Mucosa of descending colon (tissue), 3 donors: ENCODE measurements around the gene RBPJL. TPM values are rescaled to one million over a fixed set of nuclear protein-coding genes. Genes with fewer than 3 reads are reported as not detected.
A peak's percentile ranks its signal among the peaks of the same experiment; 100 is the strongest.

Source experiments
- ATAC-seq: fragments of 200-7000 bp; cut with Tn5 transposase; one replicate; pipeline ENCODE4 v1.9.1; 2020; ENCODE audit warnings: mild to moderate bottlenecking, moderate library complexity
- DNase-seq, 3 donors: peaks; one replicate each; pipeline ENCODE4 v3.0.0-alpha.2; 2020
- H3K36me3 ChIP-seq: fragments of 200-600 bp; one replicate; pipeline ENCODE4 v1.8.0; 2021; ENCODE audit warnings: low read depth, mild to moderate bottlenecking
- H3K4me1 ChIP-seq: fragments of 200-600 bp; one replicate; pipeline ENCODE4 v1.8.0; 2021; ENCODE audit warnings: low read depth, mild to moderate bottlenecking
- H3K4me3 ChIP-seq: fragments of 200-600 bp; one replicate; pipeline ENCODE4 v1.8.0; 2021; ENCODE audit warnings: mild to moderate bottlenecking
- H3K9me3 ChIP-seq: fragments of 200-600 bp; one replicate; pipeline ENCODE4 v1.8.0; 2021; ENCODE audit warnings: mild to moderate bottlenecking
- intact Hi-C, 2 donors: fragments of 100-400 bp; cut with DNase I in 1 of 2; cut with micrococcal nuclease in 1 of 2; formaldehyde crosslinking; loops; one replicate each; pipeline versions ENCODE4 v1.11.0 to v1.11.1; 2022; cut with DNase I, micrococcal nuclease
- total RNA-seq, 3 donors: library from RNA; stranded (reverse); fragmentation: NEBNext Ultra II Directional in 2 of 3; extraction: Animal tissue kit (Norgen Biotek cat#: 25700) in 2 of 3; gene quantifications; one replicate each; pipeline versions ENCODE4 v1.2.1 to v1.2.4, GENCODE V29; 2021 to 2023
- TF ChIP-seq, protein P1 (sequence below): fragments of 200-600 bp; IDR thresholded peaks from one replicate; pipeline ENCODE4 v1.8.0; 2022; ENCODE audit warnings: antibody characterized with exemption, mild to moderate bottlenecking
- donor health status: DM: no; HTN: no; CAD: no; lungs with moderate emphysema.
- donor health status: DM: no; HTN: no; CAD: no.
- donor health status: DM: no; HTN: yes; CAD: no.

The RBPJL gene
- total RNA-seq, 3 donors from 2014 or later: not detected

DNA sequence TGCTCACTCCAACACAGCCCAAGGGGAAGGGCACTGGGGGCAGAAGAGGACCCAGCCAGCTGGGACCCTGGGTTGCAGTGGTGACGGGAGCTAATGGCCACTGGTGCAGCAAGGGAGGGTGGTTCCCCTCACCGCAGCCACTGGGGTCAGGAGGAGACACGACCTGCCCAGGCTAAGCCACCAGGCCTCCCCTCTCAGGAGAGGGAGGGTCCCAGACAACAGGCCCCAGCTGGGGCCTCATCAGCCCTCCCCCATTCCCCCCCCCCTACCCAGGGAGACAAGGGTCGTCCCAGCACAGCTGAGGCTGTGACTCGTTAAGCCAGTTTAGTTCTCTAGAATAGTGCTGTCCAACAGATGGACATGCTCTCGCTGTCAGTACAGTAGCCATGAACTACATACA is 18.7 kb downstream of the RBPJL start:
- intact Hi-C loops: no loop called here
- no peaks in the 10 kb centered on the region for H3K36me3 ChIP-seq
- DNase-seq (no peak), ATAC-seq (no peak)
- peaks cover 21% of the 10 kb centered on the region for H3K4me1 ChIP-seq
- no peaks in the 10 kb centered on the region for H3K9me3 ChIP-seq
- TF ChIP-seq, protein P1, sequence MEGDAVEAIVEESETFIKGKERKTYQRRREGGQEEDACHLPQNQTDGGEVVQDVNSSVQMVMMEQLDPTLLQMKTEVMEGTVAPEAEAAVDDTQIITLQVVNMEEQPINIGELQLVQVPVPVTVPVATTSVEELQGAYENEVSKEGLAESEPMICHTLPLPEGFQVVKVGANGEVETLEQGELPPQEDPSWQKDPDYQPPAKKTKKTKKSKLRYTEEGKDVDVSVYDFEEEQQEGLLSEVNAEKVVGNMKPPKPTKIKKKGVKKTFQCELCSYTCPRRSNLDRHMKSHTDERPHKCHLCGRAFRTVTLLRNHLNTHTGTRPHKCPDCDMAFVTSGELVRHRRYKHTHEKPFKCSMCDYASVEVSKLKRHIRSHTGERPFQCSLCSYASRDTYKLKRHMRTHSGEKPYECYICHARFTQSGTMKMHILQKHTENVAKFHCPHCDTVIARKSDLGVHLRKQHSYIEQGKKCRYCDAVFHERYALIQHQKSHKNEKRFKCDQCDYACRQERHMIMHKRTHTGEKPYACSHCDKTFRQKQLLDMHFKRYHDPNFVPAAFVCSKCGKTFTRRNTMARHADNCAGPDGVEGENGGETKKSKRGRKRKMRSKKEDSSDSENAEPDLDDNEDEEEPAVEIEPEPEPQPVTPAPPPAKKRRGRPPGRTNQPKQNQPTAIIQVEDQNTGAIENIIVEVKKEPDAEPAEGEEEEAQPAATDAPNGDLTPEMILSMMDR: no peak
- no peak overlapping the region for H3K4me3 ChIP-seq

DNA sequence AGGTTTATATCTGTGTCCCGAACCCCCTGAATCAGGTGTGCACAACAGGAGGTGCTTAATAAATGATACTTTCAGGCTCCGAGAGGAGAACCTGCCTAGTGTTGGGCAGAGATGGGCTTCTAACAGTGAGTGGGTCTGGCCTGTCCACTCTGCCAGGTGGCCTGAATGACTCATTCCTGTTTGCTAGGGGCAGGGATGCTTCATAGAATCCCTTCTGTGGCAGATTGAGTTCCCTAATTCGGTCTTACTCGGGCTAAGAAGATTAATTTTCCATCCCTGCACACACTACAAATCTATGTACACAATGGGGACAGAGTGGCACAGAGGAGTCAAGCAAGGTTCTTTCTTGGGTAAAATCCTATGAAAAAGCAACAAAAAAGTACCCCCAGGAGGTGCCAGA is 21.8 kb downstream of the RBPJL start:
- H3K9me3 ChIP-seq: no peaks in the 10 kb centered on the region
- no peaks in the 10 kb centered on the region for H3K36me3 ChIP-seq
- ATAC-seq (no peak), DNase-seq (no peak)
- no peak overlapping the region for H3K4me3 ChIP-seq
- intact Hi-C loops: no loop called here
- H3K4me1 ChIP-seq: no peaks in the 10 kb centered on the region
- TF ChIP-seq, protein P1: no peak

DNA sequence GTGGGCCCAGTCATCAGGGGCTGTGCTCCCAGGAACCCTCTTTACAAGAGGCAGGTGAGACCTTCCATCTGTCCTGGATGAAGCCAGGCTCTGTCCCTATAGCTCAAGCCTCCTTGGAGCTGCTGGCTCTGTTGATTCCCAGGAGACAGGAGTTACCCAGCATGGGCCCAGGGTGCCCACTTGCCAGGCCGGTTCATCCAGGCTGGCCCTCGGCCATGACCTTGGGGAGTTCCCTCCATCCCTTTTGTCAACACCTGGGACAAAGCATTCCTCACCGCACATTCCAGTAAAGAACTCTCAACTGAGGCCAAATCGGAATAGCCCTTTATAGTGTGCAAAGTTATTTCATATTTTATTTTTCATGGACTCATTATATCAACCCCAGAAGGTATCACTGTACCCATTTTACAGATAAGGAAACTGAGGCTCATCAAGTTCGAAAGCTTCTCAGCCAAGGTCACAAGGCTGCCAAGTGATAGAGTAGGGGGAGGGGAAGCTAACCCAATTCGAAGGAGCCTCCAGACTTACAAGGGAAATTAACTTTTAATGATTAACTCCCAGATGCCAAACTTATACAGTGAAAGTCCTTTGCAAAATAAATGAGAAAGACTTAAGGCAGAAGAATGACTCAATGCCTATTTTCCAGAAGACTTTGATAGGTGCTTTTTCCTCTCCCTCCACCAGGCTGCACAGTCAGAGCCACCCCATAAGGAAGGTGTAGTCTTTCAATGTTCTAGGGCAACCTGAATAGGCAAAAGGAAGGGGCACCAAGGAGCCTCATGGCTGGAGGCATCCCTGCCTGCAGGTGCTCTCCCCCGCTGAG is 23.1 kb downstream of the RBPJL start:
- H3K4me3 ChIP-seq: no peak overlapping the region
- intact Hi-C loops: no loop called here
- DNase-seq (no peak), ATAC-seq (peak; percentile 21)
- H3K36me3 ChIP-seq: no peaks in the 10 kb centered on the region
- H3K9me3 ChIP-seq: no peaks in the 10 kb centered on the region
- H3K4me1 ChIP-seq: no peaks in the 10 kb centered on the region
- TF ChIP-seq, protein P1: no peak

DNA sequence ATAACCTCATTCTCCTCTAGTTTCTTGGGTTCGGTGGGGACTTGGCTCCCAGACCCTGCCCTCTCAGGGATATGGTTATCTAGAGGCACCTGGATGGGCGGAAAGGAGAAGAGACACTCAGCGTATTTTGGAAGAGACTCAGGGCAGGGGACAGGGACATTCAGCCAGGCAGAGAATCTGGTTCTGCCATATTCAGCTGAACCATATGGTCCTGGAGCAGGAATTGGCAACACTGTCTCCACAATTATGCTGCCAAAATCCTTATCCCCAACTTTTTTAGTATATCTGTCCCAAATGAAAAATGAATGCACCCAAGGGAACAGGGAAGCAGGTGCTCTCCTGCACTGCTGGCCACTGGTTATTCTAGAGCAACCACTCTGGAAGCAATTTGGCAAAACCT is 23.8 kb downstream of the RBPJL start:
- intact Hi-C loops: no loop called here
- no peak for ATAC-seq
- TF ChIP-seq, protein P1: no peak
- Histone ChIP-seq H3K4me3 (no peak overlapping the region), H3K36me3 (no peaks in the 10 kb centered on the region), H3K9me3 (no peaks in the 10 kb centered on the region), H3K4me1 (no peaks in the 10 kb centered on the region)
- DNase-seq: no peak

DNA sequence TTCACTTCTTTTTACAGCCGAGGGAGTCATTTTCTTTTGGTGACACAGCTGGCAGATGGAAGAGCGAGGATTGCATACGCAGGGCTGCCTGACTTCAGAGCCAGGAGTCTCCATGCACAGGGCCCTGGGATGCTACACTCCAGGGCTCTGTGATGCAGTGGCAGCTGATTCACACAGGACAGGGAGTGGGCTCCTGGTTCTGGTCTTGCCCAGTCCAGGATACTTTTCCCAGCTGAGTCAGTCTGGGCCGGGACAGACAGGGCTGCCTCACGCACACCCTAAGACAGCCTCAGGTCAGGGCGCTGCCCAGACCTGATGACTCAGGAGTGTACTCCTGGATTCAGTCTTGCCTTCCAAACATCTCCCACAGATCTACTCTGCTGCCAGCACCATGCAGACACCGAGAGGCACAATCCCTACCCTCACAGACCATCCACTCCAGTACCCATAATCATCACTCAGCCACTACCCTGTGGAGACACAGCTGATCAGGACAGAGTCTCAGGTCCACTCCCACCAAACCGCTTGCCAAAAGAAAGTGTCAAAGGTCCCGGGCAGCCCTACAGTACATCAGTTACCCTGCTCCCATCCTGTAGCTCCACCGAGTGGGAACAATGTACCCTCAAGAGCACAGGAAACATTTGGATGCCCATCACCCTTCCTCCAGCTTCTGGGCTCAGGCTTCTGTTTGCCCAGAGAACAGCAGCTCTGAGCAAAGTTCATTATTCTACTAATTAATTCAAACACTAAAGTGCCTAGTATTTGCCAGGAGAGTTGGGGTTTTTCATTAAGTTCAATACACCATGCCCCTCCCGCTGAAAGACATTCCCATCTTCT is 30.1 kb downstream of the RBPJL start:
- Histone ChIP-seq H3K4me1 (peaks cover 54% of the 10 kb centered on the region), H3K9me3 (no peaks in the 10 kb centered on the region), H3K4me3 (no peak overlapping the region), H3K36me3 (no peaks in the 10 kb centered on the region)
- intact Hi-C loops: no loop called here
- ATAC-seq: peak; percentile 82
- TF ChIP-seq, protein P1: no peak
- DNase-seq: peak in 2 of 3 donors; percentile 65 to 68
